Measurements from ENCODE around the gene WWOX. TPM values are rescaled to one million over a fixed set of nuclear protein-coding genes. Genes with fewer than 3 reads are reported as not detected.

Gene WWOX
- total and polyA plus RNA-seq, 2 of the 8 experiments (the other 6 are each of a cell fraction or from before 2014, with no cell fraction given), result 5.4 to 16.7 TPM

GRCh38 chr16:79037521-79038373 is 938.3 kb downstream of the WWOX start:
- no peaks in the 10 kb centered on the region for H4K20me1 ChIP-seq (replicated peaks in 1 of 2; ENCODE audit: control insufficient read depth in 1 of 2, insufficient read depth in 2 of 2, low read length in 2 of 2)
- no peak overlapping the region for H2AFZ ChIP-seq (ENCODE audit: low read length)
- no peak overlapping the region for H2BK120ac ChIP-seq (replicated peaks; ENCODE audit: low read depth, low read length)
- no peak overlapping the region for H3K27ac ChIP-seq (ENCODE audit: low read depth, low read length)
- no peak overlapping the region for H2BK12ac ChIP-seq (ENCODE audit: low read depth, low read length)
- FAIRE-seq (no peak), DNase-seq (ENCODE audit: low read depth in 1 of 2, low spot score in 2 of 2) (no peak)
- H3K4ac ChIP-seq (replicated peaks; ENCODE audit: insufficient read length, low read depth, low read length), result no peak overlapping the region
- no peak overlapping the region for H2AK5ac ChIP-seq (ENCODE audit: low read depth, low read length)
- no peak overlapping the region for H3K4me3 ChIP-seq (ENCODE audit: extremely low read depth in 1 of 4, insufficient read depth in 2 of 4, low read depth in 3 of 4, low read length in 4 of 4)
- WGBS, 2 experiments (ENCODE audit: extremely low coverage in 1 of 2, insufficient coverage in 1 of 2, insufficient read length in 1 of 2, insufficient replicate concordance in 2 of 2, low coverage in 1 of 2, low lambda C conversion rate in 2 of 2, missing lambda C conversion rate in 1 of 2), result 80% methylated on average over 10 of the region's 10 CpGs; no CpG with 5 or more reads in 1 of the 2 experiments
- H3K23ac ChIP-seq (ENCODE audit: insufficient read length), result no peak overlapping the region
- ChIA-PET CTCF (ENCODE audit: partially characterized antibody) (interaction anchor here (5.1 kb wide), 1 partner anchor 10 kb away, joined by 21 read pairs; no protein-coding TSS in a partner anchor), POLR2A (ENCODE audit: partially characterized antibody) (no interaction called here)
- no peak overlapping the region for H3K56ac ChIP-seq (replicated peaks; ENCODE audit: insufficient read length, low read depth, low read length)
- H4K8ac ChIP-seq (ENCODE audit: extremely low read depth, insufficient read depth, low read length), result no peak overlapping the region
- no peak overlapping the region for H3K9ac ChIP-seq (replicated peaks in 1 of 4; ENCODE audit: extremely low read depth in 1 of 4, low read depth in 3 of 4, low read length in 3 of 4)
- H3K14ac ChIP-seq (ENCODE audit: insufficient read length), result no peak overlapping the region
- no peaks in the 10 kb centered on the region for H3K9me3 ChIP-seq (ENCODE audit: insufficient read depth in 2 of 2, low read depth in 1 of 2, low read length in 1 of 2)
- no peaks in the 10 kb centered on the region for H3K79me2 ChIP-seq (ENCODE audit: control insufficient read depth in 1 of 2, insufficient read depth in 2 of 2, low read length in 2 of 2)
- no peak overlapping the region for H4K5ac ChIP-seq (ENCODE audit: insufficient read length, low read depth, low read length)
- no peaks in the 10 kb centered on the region for H3K79me1 ChIP-seq (ENCODE audit: low read depth, low read length)
- H2BK20ac ChIP-seq (ENCODE audit: low read length), result no peak overlapping the region
- H2BK5ac ChIP-seq (ENCODE audit: low read depth, low read length), result no peak overlapping the region
- H3K36me3 ChIP-seq (ENCODE audit: control insufficient read depth in 2 of 4, insufficient read depth in 4 of 4, low read length in 3 of 4), result no peaks in the 10 kb centered on the region
- H3K27me3 ChIP-seq (replicated peaks in 1 of 4; ENCODE audit: control insufficient read depth in 3 of 4, extremely low read depth in 1 of 4, insufficient read depth in 3 of 4, low read length in 3 of 4), result no peaks in the 10 kb centered on the region
- no peak overlapping the region for H4K91ac ChIP-seq (replicated peaks; ENCODE audit: insufficient read length, low read length)
- H3K23me2 ChIP-seq (ENCODE audit: low read depth, low read length), result no peaks in the 10 kb centered on the region
- no peaks in the 10 kb centered on the region for H3K4me1 ChIP-seq (replicated peaks in 1 of 4; ENCODE audit: control insufficient read depth in 3 of 4, insufficient read depth in 4 of 4, low read length in 3 of 4)
- no peak overlapping the region for H3K4me2 ChIP-seq (ENCODE audit: insufficient read depth in 1 of 2, low read depth in 2 of 2, low read length in 2 of 2)
- no peak overlapping the region for H3K18ac ChIP-seq (ENCODE audit: extremely low read depth, low read length)
- no peak overlapping the region for H2BK15ac ChIP-seq (ENCODE audit: low read length)
- TF ChIP-seq CBX5 (IDR thresholded peaks at IDR 0.05; ENCODE audit: low read depth, low read length) (no peak), TCF12 (IDR thresholded peaks at IDR 0.05; ENCODE audit: low read depth, low read length) (no peak), BRCA1 (IDR thresholded peaks at IDR 0.05; ENCODE audit: low read depth, low read length) (no peak), YY1 (IDR thresholded peaks at IDR 0.05; ENCODE audit: low read depth, low read length) (no peak), EZH2 (IDR thresholded peaks at IDR 0.05; ENCODE audit: low read depth, low read length, severe bottlenecking) (no peak), KDM4A (IDR thresholded peaks at IDR 0.05; ENCODE audit: low read depth, low read length, severe bottlenecking) (no peak), CEBPB (IDR thresholded peaks at IDR 0.05; ENCODE audit: low read depth, low read length) (no peak), CREB1 (IDR thresholded peaks at IDR 0.05) (no peak), NANOG (IDR thresholded peaks at IDR 0.05; ENCODE audit: insufficient read depth, low read depth, low read length, poor library complexity, severe bottlenecking) (no peak), CBX8 (IDR thresholded peaks at IDR 0.05; ENCODE audit: borderline replicate concordance, low read depth, low read length) (no peak), GABPA (IDR thresholded peaks at IDR 0.05; ENCODE audit: borderline replicate concordance, insufficient read depth, low read length) (no peak)
- TF ChIP-seq, protein P1, sequence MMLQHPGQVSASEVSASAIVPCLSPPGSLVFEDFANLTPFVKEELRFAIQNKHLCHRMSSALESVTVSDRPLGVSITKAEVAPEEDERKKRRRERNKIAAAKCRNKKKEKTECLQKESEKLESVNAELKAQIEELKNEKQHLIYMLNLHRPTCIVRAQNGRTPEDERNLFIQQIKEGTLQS (IDR thresholded peaks at IDR 0.05; ENCODE audit: insufficient read depth, low read depth, low read length), result no peak

Measured in H1 (cell line).